DOHH2 (cell line): ENCODE measurements around the gene PMFBP1.

Experiments
- EZH2phosphoT487 ChIP-seq: fragments of 200-600 bp; sonication (generic); IDR thresholded peaks from 2 replicates; pipeline ENCODE4 v1.6.1; 2017; ENCODE audit warnings: borderline replicate concordance, mild to moderate bottlenecking, antibody characterized with exemption, low read length, moderate library complexity, mixed read lengths
- TF ChIP-seq, protein P1 (sequence below): fragments of 200-600 bp; sonication (generic); IDR thresholded peaks from one replicate; pipeline ENCODE4 v1.5.1; 2014; ENCODE audit warnings: antibody characterized with exemption, mild to moderate bottlenecking, low read depth, low read length; ENCODE audit not compliant: poor library complexity, severe bottlenecking

DNA sequence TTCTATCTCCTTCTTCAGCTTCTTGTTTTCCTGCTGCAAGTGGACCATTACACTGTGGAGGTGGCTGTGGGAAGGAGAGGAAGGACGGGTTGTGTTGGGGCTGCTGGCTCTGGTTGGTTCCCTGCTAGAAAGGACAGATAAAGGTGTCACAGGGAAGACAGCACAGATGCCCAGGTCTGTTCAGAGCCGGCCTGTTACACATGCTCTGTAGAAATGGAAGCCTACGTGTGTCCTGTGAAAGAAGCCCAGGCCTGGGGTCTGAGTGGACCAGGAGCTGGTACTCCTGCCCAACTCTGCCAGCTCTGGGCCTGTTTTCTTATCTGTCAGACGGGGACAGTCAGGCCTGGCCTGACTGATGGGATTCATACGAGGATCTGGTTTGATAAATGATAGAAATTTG, 51.9 kb downstream of the PMFBP1 start:
- TF ChIP-seq, protein P1, sequence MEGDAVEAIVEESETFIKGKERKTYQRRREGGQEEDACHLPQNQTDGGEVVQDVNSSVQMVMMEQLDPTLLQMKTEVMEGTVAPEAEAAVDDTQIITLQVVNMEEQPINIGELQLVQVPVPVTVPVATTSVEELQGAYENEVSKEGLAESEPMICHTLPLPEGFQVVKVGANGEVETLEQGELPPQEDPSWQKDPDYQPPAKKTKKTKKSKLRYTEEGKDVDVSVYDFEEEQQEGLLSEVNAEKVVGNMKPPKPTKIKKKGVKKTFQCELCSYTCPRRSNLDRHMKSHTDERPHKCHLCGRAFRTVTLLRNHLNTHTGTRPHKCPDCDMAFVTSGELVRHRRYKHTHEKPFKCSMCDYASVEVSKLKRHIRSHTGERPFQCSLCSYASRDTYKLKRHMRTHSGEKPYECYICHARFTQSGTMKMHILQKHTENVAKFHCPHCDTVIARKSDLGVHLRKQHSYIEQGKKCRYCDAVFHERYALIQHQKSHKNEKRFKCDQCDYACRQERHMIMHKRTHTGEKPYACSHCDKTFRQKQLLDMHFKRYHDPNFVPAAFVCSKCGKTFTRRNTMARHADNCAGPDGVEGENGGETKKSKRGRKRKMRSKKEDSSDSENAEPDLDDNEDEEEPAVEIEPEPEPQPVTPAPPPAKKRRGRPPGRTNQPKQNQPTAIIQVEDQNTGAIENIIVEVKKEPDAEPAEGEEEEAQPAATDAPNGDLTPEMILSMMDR, result no peak
- TF ChIP-seq EZH2phosphoT487, result no peak
